ENCODE measurements around the gene ARHGAP9.

DNA sequence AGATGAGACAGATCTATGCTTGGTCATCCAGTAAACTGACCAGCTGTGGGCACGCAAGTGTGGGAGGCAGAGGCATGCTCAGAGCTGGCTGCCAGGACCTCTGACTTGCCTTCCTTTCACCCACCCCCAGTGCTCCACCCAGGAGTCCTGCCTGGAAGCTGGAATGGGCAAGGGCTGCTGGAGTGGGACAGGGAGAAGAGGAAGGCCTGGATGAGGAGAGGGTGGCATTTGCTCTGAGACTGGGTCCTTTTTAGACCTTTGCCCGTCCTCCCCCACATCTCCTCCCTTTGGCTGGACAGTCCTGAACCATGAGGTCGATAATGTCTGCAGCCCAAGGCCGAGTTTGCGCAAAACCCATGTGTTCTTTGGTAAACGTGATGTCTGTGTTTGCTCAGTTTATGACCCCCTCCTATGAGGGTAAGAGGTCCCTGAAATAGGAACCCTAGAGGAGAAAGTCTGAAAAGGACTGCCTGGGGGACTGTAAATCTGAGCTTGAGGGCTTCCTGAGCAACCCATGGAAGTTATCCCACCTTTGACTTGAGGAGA is 28.4 kb downstream of the ARHGAP9 start:
- TF ChIP-seq, protein P1, sequence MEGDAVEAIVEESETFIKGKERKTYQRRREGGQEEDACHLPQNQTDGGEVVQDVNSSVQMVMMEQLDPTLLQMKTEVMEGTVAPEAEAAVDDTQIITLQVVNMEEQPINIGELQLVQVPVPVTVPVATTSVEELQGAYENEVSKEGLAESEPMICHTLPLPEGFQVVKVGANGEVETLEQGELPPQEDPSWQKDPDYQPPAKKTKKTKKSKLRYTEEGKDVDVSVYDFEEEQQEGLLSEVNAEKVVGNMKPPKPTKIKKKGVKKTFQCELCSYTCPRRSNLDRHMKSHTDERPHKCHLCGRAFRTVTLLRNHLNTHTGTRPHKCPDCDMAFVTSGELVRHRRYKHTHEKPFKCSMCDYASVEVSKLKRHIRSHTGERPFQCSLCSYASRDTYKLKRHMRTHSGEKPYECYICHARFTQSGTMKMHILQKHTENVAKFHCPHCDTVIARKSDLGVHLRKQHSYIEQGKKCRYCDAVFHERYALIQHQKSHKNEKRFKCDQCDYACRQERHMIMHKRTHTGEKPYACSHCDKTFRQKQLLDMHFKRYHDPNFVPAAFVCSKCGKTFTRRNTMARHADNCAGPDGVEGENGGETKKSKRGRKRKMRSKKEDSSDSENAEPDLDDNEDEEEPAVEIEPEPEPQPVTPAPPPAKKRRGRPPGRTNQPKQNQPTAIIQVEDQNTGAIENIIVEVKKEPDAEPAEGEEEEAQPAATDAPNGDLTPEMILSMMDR (IDR thresholded peaks at IDR 0.05): no peak
- TF ChIP-seq POLR2A (IDR thresholded peaks at IDR 0.05): no peak
